Right renal cortex interstitium (tissue), 3 donors: ENCODE data around the gene MUC4. TPM values are rescaled to one million over a fixed set of nuclear protein-coding genes. Genes with fewer than 3 reads are reported as not detected.
"Not testable (repeated sequence)": the region's sequence is repeated elsewhere in the genome, so short reads cannot be mapped to it uniquely, and the experiment has no call there.

Experiments used
- DNase-seq, 3 donors: peaks; one replicate each; pipeline ENCODE4 v3.0.0-alpha.2; 2013; ENCODE audit warnings: low read depth in 3 of 3, low spot score in 2 of 3
- polyA plus RNA-seq, 3 donors: library from polyadenylated mRNA; unstranded; fragments of 120-200 nt; gene quantifications; one replicate each; pipeline ENCODE4 v1.2.1, GENCODE V29; 2013; ENCODE audit not compliant: insufficient read length in 3 of 3

MUC4 gene
- polyA plus RNA-seq, 3 donors = 0.83 to 0.97 (median 0.87) TPM

- DNase-seq = not testable (repeated sequence)
Measured at GRCh38 chr3:195816276-195816913, 4.7 kb upstream of the MUC4 start.

- no peak for DNase-seq
Measured at GRCh38 chr3:195815169-195815771, 3.5 kb upstream of the MUC4 start.

- no peak for DNase-seq
Measured at GRCh38 chr3:195813916-195814640, 2.3 kb upstream of the MUC4 start.

GRCh38 chr3:195812366-195812765, 637 bp upstream of the MUC4 start:
- no peak for DNase-seq

- DNase-seq = no peak
Measured at GRCh38 chr3:195810455-195810845, 1.3 kb downstream of the MUC4 start.

GRCh38 chr3:195809796-195810454, 1.8 kb downstream of the MUC4 start:
- DNase-seq = no peak

GRCh38 chr3:195809291-195809785, 2.4 kb downstream of the MUC4 start:
- no peak for DNase-seq

GRCh38 chr3:195808741-195809290, 2.9 kb downstream of the MUC4 start:
- no peak for DNase-seq

GRCh38 chr3:195807681-195808121, 4.0 kb downstream of the MUC4 start:
- no peak for DNase-seq

GRCh38 chr3:195806916-195807231, 4.9 kb downstream of the MUC4 start:
- no peak for DNase-seq

- DNase-seq = no peak
Measured at GRCh38 chr3:195806211-195806915, 5.4 kb downstream of the MUC4 start.

- not testable (repeated sequence) for DNase-seq
Measured at GRCh38 chr3:195805588-195805987, 6.1 kb downstream of the MUC4 start.

- no peak for DNase-seq
Measured at GRCh38 chr3:195805181-195805580, 6.5 kb downstream of the MUC4 start.

GRCh38 chr3:195803289-195803908, 8.3 kb downstream of the MUC4 start:
- DNase-seq = no peak

- DNase-seq = no peak
Measured at GRCh38 chr3:195802795-195803194, 8.9 kb downstream of the MUC4 start.

- no peak for DNase-seq
Measured at GRCh38 chr3:195802261-195802701, 9.4 kb downstream of the MUC4 start.

- DNase-seq = no peak
Measured at GRCh38 chr3:195801251-195802183, 10.2 kb downstream of the MUC4 start.

GRCh38 chr3:195800240-195800639, 11.5 kb downstream of the MUC4 start:
- no peak for DNase-seq

- DNase-seq = no peak
Measured at GRCh38 chr3:195796795-195797194, 14.9 kb downstream of the MUC4 start.
